Measurements from ENCODE around the gene BACE1-AS. TPM values are rescaled to one million over a fixed set of nuclear protein-coding genes. Genes with fewer than 3 reads are reported as not detected.
A peak's percentile ranks its signal among the peaks of the same experiment; 100 is the strongest.

The BACE1-AS gene
- total and polyA plus RNA-seq, 2 of the 8 experiments (the other 6 are each of a cell fraction or from before 2014, with no cell fraction given), result 14.9 to 17.4 TPM

- H3K27ac ChIP-seq (ENCODE audit: low read depth, low read length), result no peak overlapping the region
Observed at GRCh38 chr11:117315285-117316196, 24.4 kb downstream of the BACE1-AS start.

More at GRCh38 chr11:117315285-117316196, 24.4 kb downstream of the BACE1-AS start:
- Histone ChIP-seq H4K5ac (ENCODE audit: insufficient read length, low read depth, low read length) (no peak overlapping the region), H3K14ac (ENCODE audit: insufficient read length) (no peak overlapping the region), H2BK120ac (replicated peaks; ENCODE audit: low read depth, low read length) (no peak overlapping the region), H3K4me1 (replicated peaks in 1 of 4; ENCODE audit: control insufficient read depth in 3 of 4, insufficient read depth in 4 of 4, low read length in 3 of 4) (peaks cover 5 to 10% (median 8%) of the 10 kb centered on the region in 4 experiments), H2AFZ (ENCODE audit: low read length) (no peak overlapping the region; the same call in 1 of the 2 replicates), H3K79me1 (ENCODE audit: low read depth, low read length) (no peaks in the 10 kb centered on the region), H3K4me3 (ENCODE audit: extremely low read depth in 1 of 4, insufficient read depth in 2 of 4, low read depth in 3 of 4, low read length in 4 of 4) (peak overlapping the region; percentile 46 to 78 (median 72)), H2BK15ac (ENCODE audit: low read length) (no peak overlapping the region), H3K4me2 (ENCODE audit: insufficient read depth in 1 of 2, low read depth in 2 of 2, low read length in 2 of 2) (peak overlapping the region; percentile 57 to 70), H4K20me1 (replicated peaks in 1 of 2; ENCODE audit: control insufficient read depth in 1 of 2, insufficient read depth in 2 of 2, low read length in 2 of 2) (peaks cover 0 to 1% of the 10 kb centered on the region in 2 experiments), H4K91ac (replicated peaks; ENCODE audit: insufficient read length, low read length) (no peak overlapping the region), H3K23me2 (ENCODE audit: low read depth, low read length) (peaks cover 10% of the 10 kb centered on the region; the same call in 1 of the 2 replicates), H2AK5ac (ENCODE audit: low read depth, low read length) (no peak overlapping the region), H3K18ac (ENCODE audit: extremely low read depth, low read length) (no peak overlapping the region), H3K4ac (replicated peaks; ENCODE audit: insufficient read length, low read depth, low read length) (no peak overlapping the region), H3K56ac (replicated peaks; ENCODE audit: insufficient read length, low read depth, low read length) (no peak overlapping the region), H3K36me3 (ENCODE audit: control insufficient read depth in 2 of 4, insufficient read depth in 4 of 4, low read length in 3 of 4) (no peaks in the 10 kb centered on the region), H2BK5ac (ENCODE audit: low read depth, low read length) (no peak overlapping the region), H3K9me3 (ENCODE audit: insufficient read depth in 2 of 2, low read depth in 1 of 2, low read length in 1 of 2) (no peaks in the 10 kb centered on the region), H3K79me2 (ENCODE audit: control insufficient read depth in 1 of 2, insufficient read depth in 2 of 2, low read length in 2 of 2) (no peaks in the 10 kb centered on the region), H4K8ac (ENCODE audit: extremely low read depth, insufficient read depth, low read length) (no peak overlapping the region), H2BK20ac (ENCODE audit: low read length) (no peak overlapping the region), H2BK12ac (ENCODE audit: low read depth, low read length) (no peak overlapping the region), H3K23ac (ENCODE audit: insufficient read length) (no peak overlapping the region), H3K9ac (replicated peaks in 1 of 4; ENCODE audit: extremely low read depth in 1 of 4, low read depth in 3 of 4, low read length in 3 of 4) (peak overlapping the region in 2 of 4 experiments; percentile 5 to 55; a peak in 2 of 7 replicates), H3K27me3 (replicated peaks in 1 of 4; ENCODE audit: control insufficient read depth in 3 of 4, extremely low read depth in 1 of 4, insufficient read depth in 3 of 4, low read length in 3 of 4) (peaks cover 0 to 7% (median 2%) of the 10 kb centered on the region in 4 experiments; a peak in 5 of 7 replicates)
- ChIA-PET POLR2A (ENCODE audit: partially characterized antibody) (interaction anchor here (0.9 to 2.0 kb wide), 6 partner anchors 9 to 18 kb away, joined by 3 to 6 read pairs (median 4); partner anchors contain the start of gene CEP164), CTCF (ENCODE audit: partially characterized antibody) (interaction anchor here (0.7 to 1.9 kb wide), 4 partner anchors 10 to 299 kb away, joined by 3 to 7 read pairs (median 4); no protein-coding TSS in a partner anchor)
- no peak for DNase-seq (ENCODE audit: low read depth in 1 of 2, low spot score in 2 of 2)
- no peak for FAIRE-seq
- TF ChIP-seq USF2 (IDR thresholded peaks at IDR 0.05; ENCODE audit: low read length) (peak; percentile 56), KDM4A (IDR thresholded peaks at IDR 0.05; ENCODE audit: low read depth, low read length, severe bottlenecking) (peak; percentile 47), CEBPB (IDR thresholded peaks at IDR 0.05; ENCODE audit: low read depth, low read length) (no peak)
- WGBS, 2 experiments (ENCODE audit: extremely low coverage in 1 of 2, insufficient coverage in 1 of 2, insufficient read length in 1 of 2, insufficient replicate concordance in 2 of 2, low coverage in 1 of 2, low lambda C conversion rate in 2 of 2, missing lambda C conversion rate in 1 of 2), result 20% methylated on average over 26 of the region's 62 CpGs; no CpG with 5 or more reads in 1 of the 2 experiments
